G401.6 (cell line): ENCODE data around the gene RINL.
"Not testable (repeated sequence)": the region's sequence is repeated elsewhere in the genome, so short reads cannot be mapped to it uniquely, and the experiment has no call there.

Experiments used
- FAIRE-seq: peaks from 2 replicates; lab custom pipeline; 2012; peaks lifted over from hg19 to GRCh38; lab: Jason Lieb, UNC

The RINL gene

GRCh38 chr19:38904581-38905539, 26.8 kb upstream of the RINL start:
- FAIRE-seq: no peak

GRCh38 chr19:38901683-38902082, 23.6 kb upstream of the RINL start:
- no peak for FAIRE-seq

GRCh38 chr19:38900743-38901190, 22.7 kb upstream of the RINL start:
- FAIRE-seq: no peak

DNA sequence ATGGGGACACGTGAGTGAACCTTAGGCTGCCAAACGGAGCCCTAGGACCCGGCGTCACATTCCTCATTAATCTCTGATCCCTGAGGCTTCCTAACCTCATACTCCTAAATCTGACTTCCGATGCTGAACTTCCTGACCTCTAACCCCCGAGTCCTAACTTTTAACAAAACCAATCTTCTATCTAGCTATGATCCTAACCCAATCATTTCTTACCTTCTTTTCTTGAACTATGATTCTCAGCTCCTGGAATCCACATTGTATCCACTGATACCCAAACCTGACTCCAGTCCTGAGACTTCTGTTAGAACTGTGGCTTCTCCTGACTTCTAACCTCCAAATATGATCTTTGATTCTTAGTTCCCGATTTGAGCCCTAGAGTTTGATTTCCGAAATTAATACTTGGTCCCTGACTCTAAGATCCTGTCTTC, 22.1 kb upstream of the RINL start:
- peak; percentile 6 for FAIRE-seq

DNA sequence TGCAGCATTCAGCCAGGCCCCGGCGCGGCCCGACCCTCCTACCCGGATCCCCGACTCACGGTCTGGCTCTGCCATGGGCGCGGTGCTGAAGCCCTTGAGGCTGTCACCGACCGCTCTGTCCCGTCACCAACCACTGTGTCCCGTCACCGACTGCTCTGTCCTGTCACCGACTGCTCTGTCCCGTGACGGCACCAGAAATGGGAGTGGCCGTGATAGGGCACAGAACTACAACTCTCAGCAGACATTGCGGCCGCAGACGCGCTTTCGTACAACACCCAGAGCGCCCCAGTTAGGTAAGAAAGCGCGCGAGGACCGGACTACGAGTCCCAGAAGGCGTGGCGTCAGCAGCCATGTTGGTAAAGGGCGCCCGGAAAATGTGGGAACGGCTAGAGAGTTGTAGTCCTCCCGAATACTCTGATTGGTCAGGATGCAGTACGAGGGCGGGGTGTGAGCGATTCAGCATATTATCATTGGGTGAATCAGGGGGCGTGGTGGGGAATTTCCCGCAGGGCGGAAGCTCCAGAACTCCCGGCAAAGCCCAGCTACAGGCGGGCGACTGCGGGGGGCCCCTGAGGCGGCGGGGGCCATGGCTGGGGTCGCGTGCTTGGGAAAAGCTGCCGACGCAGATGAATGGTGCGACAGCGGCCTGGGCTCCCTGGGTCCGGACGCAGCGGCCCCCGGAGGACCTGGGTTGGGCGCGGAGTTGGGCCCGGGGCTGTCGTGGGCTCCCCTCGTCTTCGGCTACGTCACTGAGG, 21.5 kb upstream of the RINL start, which contains the start of the genes NFKBIB and SIRT2:
NFKBIB (plus strand) TSS at position 523 of the 755 bp plus-strand sequence; CDS start at position 587, 64 bp downstream.
SIRT2 (minus strand) TSS at position 172 of the 755 bp plus-strand sequence; CDS start at position 75, 97 bp downstream.
- FAIRE-seq: peak; percentile 99

- no peak for FAIRE-seq
Measured at GRCh38 chr19:38898788-38899446, 20.8 kb upstream of the RINL start.

- FAIRE-seq: no peak
Measured at GRCh38 chr19:38894968-38895367, 16.9 kb upstream of the RINL start.

DNA sequence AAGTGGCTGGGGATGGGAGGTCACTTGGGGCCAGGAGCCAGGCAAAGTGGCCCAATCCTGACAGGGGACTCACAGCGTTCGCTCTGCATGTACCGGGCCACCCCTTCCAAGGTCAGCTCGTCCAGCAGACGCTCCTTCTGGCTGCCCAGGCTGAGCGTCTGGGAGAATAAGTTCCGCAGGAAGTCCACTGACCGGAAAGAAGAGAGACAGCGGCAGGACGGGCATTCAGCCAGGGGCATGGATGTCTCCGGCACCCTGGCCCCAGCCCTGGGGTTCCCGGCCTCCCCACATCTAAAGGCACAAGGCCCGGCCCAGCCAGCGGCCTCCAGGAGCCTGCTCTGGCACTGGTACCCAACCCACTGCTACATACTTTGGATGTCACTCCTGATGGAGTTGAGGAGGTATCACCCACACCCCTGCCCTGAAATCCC, 15.3 kb upstream of the RINL start:
- FAIRE-seq: no peak

DNA sequence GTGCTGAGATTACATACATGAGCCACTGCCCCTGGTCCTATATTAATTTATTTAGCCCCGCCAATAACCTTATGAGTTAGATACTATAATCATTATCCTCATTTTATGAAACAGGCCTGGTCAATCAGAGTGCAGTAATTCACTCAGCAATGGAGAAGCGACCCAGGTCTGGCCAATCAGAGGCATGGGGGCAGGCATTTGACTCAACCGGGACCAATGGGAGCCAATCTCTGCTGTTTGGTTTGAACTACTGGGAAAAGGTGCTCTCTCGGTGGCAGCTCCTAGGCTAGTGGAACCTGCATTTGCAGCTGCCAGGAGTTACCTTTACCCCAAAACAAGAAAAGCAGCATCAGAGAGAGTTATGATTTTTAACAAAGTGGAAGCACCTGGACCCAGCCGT, 14.8 kb upstream of the RINL start:
- FAIRE-seq: no peak

- FAIRE-seq: no peak
Measured at GRCh38 chr19:38891771-38892170, 13.7 kb upstream of the RINL start.

- FAIRE-seq: no peak
Measured at GRCh38 chr19:38890686-38891085, 12.6 kb upstream of the RINL start.

GRCh38 chr19:38889803-38890202, 11.7 kb upstream of the RINL start:
- FAIRE-seq: no peak

- FAIRE-seq: no peak
Measured at GRCh38 chr19:38888876-38889275, 10.8 kb upstream of the RINL start.

GRCh38 chr19:38884691-38885090, 6.6 kb upstream of the RINL start:
- FAIRE-seq: not testable (repeated sequence)

- no peak for FAIRE-seq
Measured at GRCh38 chr19:38883286-38883685, 5.2 kb upstream of the RINL start.

DNA sequence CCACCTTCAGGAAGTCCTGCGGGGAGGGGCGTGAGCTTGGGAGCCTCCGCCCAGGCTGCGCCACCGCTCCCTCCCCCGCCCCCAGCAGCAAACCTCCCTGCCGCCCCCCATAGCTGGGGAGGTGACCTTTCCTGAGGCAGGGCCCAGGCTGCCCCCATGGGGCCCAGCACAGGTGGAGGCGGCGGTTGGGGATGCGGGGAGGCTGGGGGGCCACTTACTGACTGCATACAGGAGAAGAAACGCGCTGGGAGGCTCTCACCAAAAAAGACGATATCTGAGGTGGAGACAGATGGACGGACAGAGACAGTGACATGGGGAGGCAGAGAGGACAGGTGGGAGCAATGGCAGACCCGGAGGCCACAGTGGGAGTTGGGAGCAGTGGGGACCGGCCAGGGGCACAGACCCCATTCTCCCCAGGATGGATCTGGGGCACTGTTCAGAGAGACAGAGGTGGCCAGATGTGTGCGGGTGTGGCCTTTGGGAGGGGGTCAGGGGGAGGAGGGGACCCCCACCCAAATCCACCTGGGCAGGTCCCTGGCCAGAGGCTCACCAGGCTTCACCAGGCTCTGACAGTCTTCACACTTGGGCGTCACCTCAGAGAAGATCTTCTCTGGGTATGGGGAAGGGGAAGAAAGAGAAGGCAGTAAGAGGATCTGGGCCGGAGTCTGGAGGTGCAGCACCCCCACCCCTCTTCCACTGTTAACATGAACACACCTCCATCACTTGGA, 3.0 kb upstream of the RINL start:
- FAIRE-seq: no peak

DNA sequence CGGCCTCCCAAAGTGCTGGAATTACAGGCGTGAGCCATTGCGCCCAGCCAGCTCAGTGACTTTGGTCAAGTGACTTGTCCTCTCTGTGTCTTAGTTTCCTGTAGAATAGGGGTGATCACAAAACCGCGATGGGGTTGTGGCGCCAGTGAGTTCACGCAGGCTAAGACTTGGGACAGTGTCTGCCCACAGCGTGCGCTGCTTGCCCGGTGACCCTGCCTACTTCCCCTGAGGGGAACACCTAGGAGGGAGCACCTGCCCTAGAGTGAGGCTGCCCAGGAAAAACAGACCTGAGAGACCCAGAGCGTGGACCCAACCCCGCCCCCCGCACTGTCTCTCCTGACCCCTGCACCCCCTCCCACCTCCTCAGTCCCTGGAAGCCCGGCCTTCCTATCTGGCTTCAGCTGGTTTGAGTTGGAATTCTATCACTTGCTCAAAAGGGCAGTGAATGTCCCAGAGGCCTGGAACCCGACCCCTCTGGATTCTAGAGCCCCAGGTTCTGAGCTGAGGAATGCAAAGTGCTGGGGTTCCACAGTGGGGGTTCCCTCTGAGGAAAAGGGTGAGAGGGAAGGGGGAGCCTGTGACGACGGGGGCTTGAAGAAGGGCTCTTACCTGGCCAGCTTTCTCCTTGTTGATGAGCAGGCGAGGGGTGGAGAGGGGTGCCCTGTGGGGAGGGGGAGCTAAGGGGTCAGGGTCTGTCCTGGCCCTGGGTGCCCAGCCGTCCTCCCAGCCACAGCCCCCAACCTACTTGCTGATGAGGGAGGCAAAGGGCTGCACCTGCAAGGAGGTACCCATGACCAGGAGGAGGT, 2.2 kb upstream of the RINL start:
- FAIRE-seq: no peak

DNA sequence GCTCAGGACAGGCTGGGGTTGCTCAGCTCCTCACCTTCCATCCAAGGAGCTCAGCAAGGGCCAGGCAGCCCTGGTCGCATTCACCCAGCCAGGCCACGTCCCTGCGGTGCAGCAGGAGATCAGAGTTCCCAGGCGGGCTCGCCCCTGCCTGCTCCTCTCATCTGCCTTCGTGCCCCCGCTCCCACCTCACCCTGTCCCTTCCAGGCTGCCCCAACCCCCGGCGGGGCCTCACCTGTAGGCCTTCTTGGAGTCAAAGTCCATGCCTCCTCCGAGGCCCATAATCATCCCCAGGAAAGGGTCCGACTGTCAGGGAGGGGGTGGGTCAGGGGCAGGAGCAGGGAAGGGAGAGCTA, 1.3 kb upstream of the RINL start:
- FAIRE-seq: no peak

GRCh38 chr19:38878575-38879399, 712 bp upstream of the RINL start:
- no peak for FAIRE-seq
